GM12865 (cell line): ENCODE measurements around the gene NUDT22.

Source experiments
- DNase-seq: peaks from one replicate; pipeline ENCODE4 v3.0.0; 2010; ENCODE audit warnings: low read depth
- H3K4me3 ChIP-seq: 2 replicates; pipeline ENCODE4 v1.5.1; 2011; ENCODE audit warnings: mild to moderate bottlenecking, low read depth, low read length, control low read depth
- CTCF ChIP-seq: IDR thresholded peaks from 2 replicates; pipeline ENCODE4 v1.5.1; 2011; ENCODE audit warnings: low read length, control low read depth, low read depth, inconsistent platforms; ENCODE audit not compliant: insufficient read depth; ENCODE audit errors: missing control alignments

The NUDT22 gene

DNA sequence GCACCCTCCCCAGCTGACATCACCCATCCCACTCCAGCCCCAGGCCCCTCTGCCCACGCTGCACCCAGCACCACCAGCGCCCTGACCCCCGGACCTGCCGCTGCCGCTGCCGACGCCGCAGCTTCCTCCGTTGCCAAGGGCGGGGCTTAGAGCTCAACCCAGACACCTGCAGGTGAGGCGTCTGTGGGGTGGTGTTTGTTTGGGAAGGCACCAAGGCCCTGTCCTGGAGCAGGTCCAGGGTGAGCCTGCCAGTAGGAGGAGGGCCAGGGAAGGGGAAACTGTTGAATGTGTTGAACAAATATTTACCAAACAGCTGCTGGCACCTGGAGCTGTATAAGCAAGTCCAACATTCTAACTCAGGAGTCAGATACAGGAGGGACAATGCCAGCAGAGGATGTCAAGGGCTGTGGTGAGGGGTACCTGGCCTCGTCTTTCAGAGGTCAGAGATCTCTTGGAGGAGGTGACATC is 11.4 kb downstream of the NUDT22 start:
- no peak for DNase-seq
- no peak overlapping the region for H3K4me3 ChIP-seq
- no peak for TF ChIP-seq CTCF

- H3K4me3 ChIP-seq: no peak overlapping the region
- peak; percentile 87 for DNase-seq
These were observed 12.0 kb downstream of the NUDT22 start for GRCh38 chr11:64238076-64238475.

DNA sequence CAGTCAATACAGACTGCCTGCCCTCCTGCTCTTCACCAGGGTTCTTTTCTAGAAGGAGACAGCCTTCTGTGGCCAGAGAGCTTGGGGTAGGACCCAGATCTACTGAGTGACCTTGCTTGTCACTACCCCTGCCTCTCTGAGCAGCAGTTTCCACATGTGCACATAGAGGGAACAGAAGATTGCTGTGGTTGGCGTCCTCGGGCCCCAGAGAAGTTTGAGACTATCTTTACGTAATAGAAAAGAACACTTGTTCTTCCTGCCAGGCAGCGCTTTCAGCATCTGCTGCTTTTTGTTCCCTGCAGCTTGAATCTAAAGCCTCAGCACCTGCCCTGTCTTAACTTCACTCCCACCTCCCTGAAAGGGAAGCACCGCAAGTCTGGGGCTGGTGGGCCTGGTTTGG is 12.9 kb downstream of the NUDT22 start:
- H3K4me3 ChIP-seq: peak overlapping the region; percentile 16
- DNase-seq: peak; percentile 40
- no peak for TF ChIP-seq CTCF

More at GRCh38 chr11:64238076-64238475, 12.0 kb downstream of the NUDT22 start:
- TF ChIP-seq CTCF: no peak

GRCh38 chr11:64239662-64240434 is 13.8 kb downstream of the NUDT22 start:
- DNase-seq: peak; percentile 92
- TF ChIP-seq CTCF: no peak
- H3K4me3 ChIP-seq: peak overlapping the region; percentile 76

DNA sequence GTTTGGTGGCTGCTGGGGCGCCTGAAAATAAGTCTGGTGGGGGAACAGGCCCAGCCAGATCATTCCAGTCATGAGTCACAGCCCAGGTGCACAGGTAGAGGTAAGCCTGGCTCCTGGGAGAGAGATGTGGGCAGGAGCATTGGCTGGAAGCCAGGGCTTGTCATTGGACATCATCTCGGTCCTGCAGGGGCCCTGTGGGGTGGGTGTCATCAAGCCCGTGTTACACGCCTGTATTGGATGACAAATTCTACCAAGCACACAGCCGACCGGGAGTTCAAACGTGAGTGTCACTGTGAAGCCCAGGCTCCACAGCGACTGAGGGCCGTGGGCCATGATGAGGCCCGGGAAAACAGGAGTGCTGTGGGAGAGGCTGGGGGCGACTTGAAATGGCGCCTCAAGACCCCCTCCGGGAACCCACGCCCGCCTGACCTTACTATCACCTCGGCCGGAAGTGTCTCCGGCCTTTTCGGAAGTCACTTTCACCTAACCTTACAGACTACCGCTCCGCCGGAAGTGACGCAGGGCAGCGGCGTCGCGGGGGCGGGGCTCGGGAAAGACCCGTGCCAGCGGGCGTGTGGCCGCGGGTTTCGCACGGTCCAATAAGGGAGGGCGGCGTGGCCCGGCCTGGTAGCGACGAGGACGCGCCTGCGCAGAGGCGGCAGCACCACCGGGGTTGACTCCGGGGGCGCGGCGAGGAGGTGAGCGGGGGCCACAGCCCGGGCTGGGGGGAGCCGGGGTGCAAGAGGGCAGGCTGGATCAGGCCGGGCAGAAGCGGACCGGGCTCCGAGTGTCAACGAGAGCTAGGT is 14.6 kb downstream of the NUDT22 start, which contains the start of gene FKBP2:
TSS of gene FKBP2 (plus strand) at position 661 of the 806 bp plus-strand sequence. CDS start 1,293 bp downstream, outside the sequence.
- no peak for TF ChIP-seq CTCF
- peak; percentile 99 for DNase-seq
- peak within 1 kb of the TSS; percentile 89 for H3K4me3 ChIP-seq

GRCh38 chr11:64241241-64241490 is 15.1 kb downstream of the NUDT22 start:
- peak; percentile 100 for DNase-seq
- H3K4me3 ChIP-seq: peak overlapping the region; percentile 76
- no peak for TF ChIP-seq CTCF
